BE2C (cell line): ENCODE measurements around the gene POLR2B.
A peak's percentile ranks its signal among the peaks of the same experiment; 100 is the strongest.

ENCODE experiments used
- DNase-seq: peaks from one replicate; pipeline ENCODE4 v3.0.0-alpha.2; 2020
- H3K27me3 ChIP-seq: fragments of 250-450 bp; sonication (Bioruptor Pico); 2 replicates; pipeline ENCODE4 v1.5.1; 2020; ENCODE audit warnings: mild to moderate bottlenecking
- H3K36me3 ChIP-seq: fragments of 250-450 bp; sonication (Bioruptor Pico); 2 replicates; pipeline ENCODE4 v1.5.1; 2020; ENCODE audit warnings: mild to moderate bottlenecking
- H3K4me1 ChIP-seq: fragments of 250-450 bp; sonication (Bioruptor Pico); 2 replicates; pipeline ENCODE4 v1.5.1; 2020
- H3K4me3 ChIP-seq: 2 replicates; pipeline ENCODE4 v1.5.1; 2011; ENCODE audit warnings: low read depth, low read length
- H3K9me3 ChIP-seq: fragments of 250-450 bp; sonication (Bioruptor Pico); 2 replicates; pipeline ENCODE4 v1.5.1; 2020
- TF ChIP-seq, protein P1 (sequence below): IDR thresholded peaks from 2 replicates; pipeline ENCODE4 v1.5.1; 2012; ENCODE audit warnings: mild to moderate bottlenecking, low read depth, low read length

The POLR2B gene

GRCh38 chr4:56940971-56941370 is 37.7 kb upstream of the POLR2B start:
- no peaks in the 10 kb centered on the region for H3K36me3 ChIP-seq
- no peak for DNase-seq
- no peak overlapping the region for H3K4me3 ChIP-seq
- no peaks in the 10 kb centered on the region for H3K9me3 ChIP-seq
- TF ChIP-seq, protein P1, sequence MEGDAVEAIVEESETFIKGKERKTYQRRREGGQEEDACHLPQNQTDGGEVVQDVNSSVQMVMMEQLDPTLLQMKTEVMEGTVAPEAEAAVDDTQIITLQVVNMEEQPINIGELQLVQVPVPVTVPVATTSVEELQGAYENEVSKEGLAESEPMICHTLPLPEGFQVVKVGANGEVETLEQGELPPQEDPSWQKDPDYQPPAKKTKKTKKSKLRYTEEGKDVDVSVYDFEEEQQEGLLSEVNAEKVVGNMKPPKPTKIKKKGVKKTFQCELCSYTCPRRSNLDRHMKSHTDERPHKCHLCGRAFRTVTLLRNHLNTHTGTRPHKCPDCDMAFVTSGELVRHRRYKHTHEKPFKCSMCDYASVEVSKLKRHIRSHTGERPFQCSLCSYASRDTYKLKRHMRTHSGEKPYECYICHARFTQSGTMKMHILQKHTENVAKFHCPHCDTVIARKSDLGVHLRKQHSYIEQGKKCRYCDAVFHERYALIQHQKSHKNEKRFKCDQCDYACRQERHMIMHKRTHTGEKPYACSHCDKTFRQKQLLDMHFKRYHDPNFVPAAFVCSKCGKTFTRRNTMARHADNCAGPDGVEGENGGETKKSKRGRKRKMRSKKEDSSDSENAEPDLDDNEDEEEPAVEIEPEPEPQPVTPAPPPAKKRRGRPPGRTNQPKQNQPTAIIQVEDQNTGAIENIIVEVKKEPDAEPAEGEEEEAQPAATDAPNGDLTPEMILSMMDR: no peak
- no peaks in the 10 kb centered on the region for H3K4me1 ChIP-seq
- H3K27me3 ChIP-seq: 0 out of 2 replicates have a peak, but pooled peaks cover 4% of the 10 kb centered on the region

DNA sequence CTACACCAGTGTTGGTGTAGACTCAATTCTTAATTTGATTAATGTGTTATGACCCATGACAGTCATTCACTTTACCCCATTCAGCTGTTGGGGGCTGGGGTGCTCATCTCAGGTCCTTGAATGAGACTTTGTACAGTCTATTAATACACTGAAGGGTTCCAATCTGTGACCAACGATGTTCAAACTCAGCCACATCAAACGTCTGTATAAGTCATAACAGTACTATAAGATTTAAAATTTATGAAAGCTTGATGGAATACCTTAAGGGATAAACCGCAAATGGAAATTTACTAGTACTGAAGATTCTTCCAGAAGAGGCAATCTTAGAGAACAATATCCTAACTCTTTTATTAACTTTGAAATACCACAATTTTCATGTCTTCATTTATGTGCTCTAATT is 37.3 kb upstream of the POLR2B start:
- no peak for DNase-seq
- Histone ChIP-seq H3K4me3 (no peak overlapping the region), H3K9me3 (no peaks in the 10 kb centered on the region), H3K27me3 (0 out of 2 replicates have a peak, but pooled peaks cover 4% of the 10 kb centered on the region), H3K36me3 (no peaks in the 10 kb centered on the region), H3K4me1 (no peaks in the 10 kb centered on the region)
- TF ChIP-seq, protein P1: no peak

- DNase-seq: no peak
- TF ChIP-seq, protein P1: no peak
- Histone ChIP-seq H3K9me3 (no peaks in the 10 kb centered on the region), H3K4me3 (no peak overlapping the region), H3K4me1 (no peaks in the 10 kb centered on the region), H3K27me3 (no peaks in the 10 kb centered on the region), H3K36me3 (no peaks in the 10 kb centered on the region)
Observed at GRCh38 chr4:56953680-56954520, 24.8 kb upstream of the POLR2B start.

DNA sequence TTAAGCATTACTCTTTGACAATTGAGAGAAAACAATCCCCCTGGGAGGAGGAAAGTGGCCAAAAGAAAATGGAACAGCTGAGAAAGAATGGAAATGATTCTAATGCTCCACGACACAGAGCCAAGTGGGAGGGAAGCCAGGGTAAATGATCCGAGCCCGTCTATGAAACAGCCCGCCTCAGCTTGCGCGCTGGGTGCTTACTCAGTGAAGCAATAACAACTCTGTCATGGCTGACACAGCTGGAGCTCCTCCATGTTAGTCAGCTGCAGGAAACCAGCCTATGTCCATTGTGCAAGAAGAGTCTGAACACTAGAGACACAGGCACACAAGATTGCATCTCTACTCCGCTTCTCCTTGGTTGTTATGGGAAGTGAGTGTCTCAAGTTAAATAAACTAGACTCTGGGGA is 20.6 kb upstream of the POLR2B start:
- Histone ChIP-seq H3K36me3 (0 out of 2 replicates have a peak, but pooled peaks cover 2% of the 10 kb centered on the region), H3K4me3 (peak overlapping the region; percentile 18; the same call in 1 of the 2 replicates), H3K9me3 (no peaks in the 10 kb centered on the region), H3K27me3 (no peaks in the 10 kb centered on the region), H3K4me1 (no peaks in the 10 kb centered on the region)
- TF ChIP-seq, protein P1: no peak
- DNase-seq: peak; percentile 19

- DNase-seq: no peak
- H3K9me3 ChIP-seq: no peaks in the 10 kb centered on the region
- no peak overlapping the region for H3K4me3 ChIP-seq
- peaks cover 7% of the 10 kb centered on the region; the same call in 1 of the 2 replicates for H3K36me3 ChIP-seq
- no peaks in the 10 kb centered on the region for H3K27me3 ChIP-seq
- TF ChIP-seq, protein P1: no peak
- no peaks in the 10 kb centered on the region for H3K4me1 ChIP-seq
Observed at GRCh38 chr4:56959100-56959499, 19.6 kb upstream of the POLR2B start.

DNA sequence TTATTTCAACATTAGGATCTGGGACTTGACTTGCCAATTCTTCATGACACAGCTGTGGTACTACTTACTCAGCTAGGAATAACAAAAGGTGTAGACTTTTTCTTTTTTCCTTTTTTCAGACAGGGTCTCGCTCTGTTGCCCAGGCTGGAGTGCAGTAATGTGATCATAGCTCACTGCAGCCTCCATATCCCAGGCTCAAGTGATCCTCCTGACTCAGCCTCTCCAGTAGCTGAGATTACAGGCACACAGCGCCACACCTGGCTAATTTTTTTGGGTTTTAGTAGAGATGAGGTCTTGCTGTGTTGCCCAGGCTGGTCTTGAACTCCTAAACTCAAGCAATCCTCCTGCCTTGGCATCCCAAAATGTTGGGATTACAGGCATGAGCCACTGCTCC is 17.6 kb upstream of the POLR2B start:
- Histone ChIP-seq H3K4me1 (no peaks in the 10 kb centered on the region), H3K9me3 (no peaks in the 10 kb centered on the region), H3K27me3 (no peaks in the 10 kb centered on the region), H3K4me3 (no peak overlapping the region), H3K36me3 (peaks cover 22% of the 10 kb centered on the region)
- TF ChIP-seq, protein P1: no peak
- no peak for DNase-seq
